Uterus (tissue), 4 donors: ENCODE data around the gene GCLC. TPM values are rescaled to one million over a fixed set of nuclear protein-coding genes. Genes with fewer than 3 reads are reported as not detected.
A peak's percentile ranks its signal among the peaks of the same experiment; 100 is the strongest.

Experiments
- DNase-seq, 2 donors: peaks; one replicate each; pipeline ENCODE4 v3.0.0-alpha.2; 2019 to 2020
- H3K27ac ChIP-seq, 2 donors: fragments of 200-600 bp; sonication (generic); 1 replicate in 1 of 2; 2 replicates in 1 of 2; pipeline ENCODE4 v1.5.1; 2016 to 2018
- H3K27me3 ChIP-seq, 2 donors: fragments of 200-600 bp; sonication (generic); one replicate each; pipeline ENCODE4 v1.5.1; 2018 to 2019; ENCODE audit warnings: control low read depth in 1 of 2
- H3K36me3 ChIP-seq, 2 donors: fragments of 200-600 bp; sonication (generic); one replicate each; pipeline ENCODE4 v1.5.1; 2019; ENCODE audit warnings: control low read depth in 1 of 2
- H3K4me1 ChIP-seq, 2 donors: fragments of 200-600 bp; sonication (generic); one replicate each; pipeline ENCODE4 v1.5.1; 2018 to 2019; ENCODE audit warnings: control low read depth in 1 of 2
- H3K4me3 ChIP-seq, 2 donors: fragments of 200-600 bp; sonication (generic); 1 replicate in 1 of 2; 2 replicates in 1 of 2; pipeline ENCODE4 v1.5.1; 2018 to 2019; ENCODE audit warnings: mild to moderate bottlenecking in 1 of 2
- H3K9me3 ChIP-seq, 2 donors: fragments of 200-600 bp; sonication (generic); one replicate each; pipeline ENCODE4 v1.5.1; 2019; ENCODE audit warnings: control low read depth in 1 of 2
- CTCF ChIP-seq, 4 experiments: fragments of 200-600 bp in 2 of 4; fragments of 450-650 bp in 2 of 4; sonication (generic) in 2 of 4; IDR thresholded peaks; one replicate each; pipeline ENCODE4 v1.5.1; 2016 to 2019; ENCODE audit warnings: antibody characterized with exemption in 4 of 4, mild to moderate bottlenecking in 2 of 4, moderate library complexity in 1 of 4
- POLR2A ChIP-seq, 2 donors: fragments of 450-650 bp; IDR thresholded peaks; one replicate each; pipeline ENCODE4 v1.6.1; 2016; ENCODE audit warnings: antibody characterized with exemption in 2 of 2, mild to moderate bottlenecking in 1 of 2, moderate library complexity in 1 of 2
- intact Hi-C: fragments of 100-400 bp; cut with DNase I; formaldehyde crosslinking; loops from one replicate; pipeline ENCODE4 v1.15.1; 2023; ENCODE audit warnings: low total_unique reads
- total RNA-seq, 4 donors: library from RNA; depleted of rRNA in 3 of 4; stranded (reverse); fragments of >200 nt in 3 of 4; gene quantifications; one replicate each; pipeline versions ENCODE4 v1.1.0 to v1.2.4, GENCODE V29; 2014 to 2023
- donor health status: DM: yes; HTN: yes; CAD: no.

GCLC gene
- total RNA-seq, 4 donors from 2014 or later = 20.0 to 41.0 (median 32.7) TPM

- Histone ChIP-seq H3K27me3 (no peaks in the 10 kb centered on the region), H3K36me3 (no peaks in the 10 kb centered on the region), H3K9me3 (no peaks in the 10 kb centered on the region), H3K27ac (peak overlapping the region; percentile 70 to 74), H3K4me1 (peaks cover 0 to 5% of the 10 kb centered on the region in 2 donors), H3K4me3 (no peak overlapping the region)
- TF ChIP-seq CTCF (IDR thresholded peaks at IDR 0.05) (no peak), POLR2A (IDR thresholded peaks at IDR 0.05) (no peak)
- DNase-seq = peak in 1 of 2 donors; percentile 64
- intact Hi-C loops = no loop called here
These were observed 80.4 kb downstream of the GCLC start for GRCh38 chr6:53464483-53464882.

DNA sequence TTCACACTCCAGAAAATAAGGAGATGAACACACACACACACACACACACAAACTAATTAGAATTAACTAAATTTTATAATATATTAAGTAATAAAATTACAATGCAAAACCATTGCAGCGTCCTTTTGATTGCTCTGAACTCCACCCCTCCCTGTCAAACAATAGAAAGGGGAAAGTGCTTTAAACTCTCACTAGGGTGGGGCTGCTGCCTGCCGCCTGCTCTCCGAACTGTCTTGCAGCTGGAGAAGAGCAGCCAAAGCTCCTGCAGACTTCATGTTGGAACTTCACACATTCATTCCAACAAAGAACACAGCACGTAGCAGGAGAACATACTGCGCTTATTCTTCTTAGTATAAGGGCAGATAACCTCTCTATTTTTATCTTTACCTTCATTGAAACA lies 83.2 kb downstream of the GCLC start:
- H3K27ac ChIP-seq = no peak overlapping the region
- no peaks in the 10 kb centered on the region for H3K36me3 ChIP-seq
- H3K9me3 ChIP-seq = no peaks in the 10 kb centered on the region
- no peaks in the 10 kb centered on the region for H3K27me3 ChIP-seq
- H3K4me3 ChIP-seq = no peak overlapping the region
- H3K4me1 ChIP-seq = peaks cover 0 to 4% of the 10 kb centered on the region in 2 donors
- no peak for DNase-seq
- no peak for TF ChIP-seq POLR2A (IDR thresholded peaks at IDR 0.05)
- TF ChIP-seq CTCF (IDR thresholded peaks at IDR 0.05) = no peak
- intact Hi-C loops = no loop called here

DNA sequence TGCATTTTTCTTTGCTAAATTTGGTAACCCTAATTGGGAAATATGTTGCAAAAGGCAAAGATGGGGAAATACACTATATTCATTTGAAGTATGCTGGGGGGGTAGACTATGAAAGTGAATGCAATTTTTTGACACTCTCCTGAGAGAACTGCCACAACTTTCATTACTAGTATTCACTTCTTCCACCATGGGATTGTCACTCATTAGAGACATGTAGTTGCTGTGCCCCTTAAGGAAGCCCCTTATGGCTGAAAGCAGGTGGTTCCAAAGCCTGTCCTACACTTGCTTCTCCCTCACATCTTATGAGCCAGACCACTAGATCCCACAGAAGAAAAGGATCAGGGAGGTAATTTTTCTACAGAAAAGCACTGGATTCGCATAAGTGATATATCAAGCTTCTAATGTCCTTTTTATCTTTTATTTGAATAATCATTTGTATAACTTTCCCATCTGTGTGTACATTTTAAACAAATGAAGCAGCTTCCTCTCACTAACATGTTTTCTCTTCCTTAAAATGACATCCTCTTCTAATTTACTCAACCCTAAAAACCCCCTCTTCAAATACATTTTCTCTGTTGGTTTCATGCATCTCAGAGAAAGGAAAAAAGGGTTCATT lies 83.8 kb downstream of the GCLC start:
- Histone ChIP-seq H3K4me1 (no peaks in the 10 kb centered on the region), H3K9me3 (no peaks in the 10 kb centered on the region), H3K27ac (no peak overlapping the region), H3K27me3 (no peaks in the 10 kb centered on the region), H3K36me3 (no peaks in the 10 kb centered on the region), H3K4me3 (no peak overlapping the region)
- DNase-seq = no peak
- intact Hi-C loops = no loop called here
- TF ChIP-seq POLR2A (IDR thresholded peaks at IDR 0.05) (no peak), CTCF (IDR thresholded peaks at IDR 0.05) (no peak)

- no peak overlapping the region for H3K4me3 ChIP-seq
These were observed 86.6 kb downstream of the GCLC start for GRCh38 chr6:53458105-53458866.

More at GRCh38 chr6:53458105-53458866, 86.6 kb downstream of the GCLC start:
- intact Hi-C loops = no loop called here
- no peaks in the 10 kb centered on the region for H3K9me3 ChIP-seq
- no peaks in the 10 kb centered on the region for H3K36me3 ChIP-seq
- no peak for DNase-seq
- no peaks in the 10 kb centered on the region for H3K27me3 ChIP-seq
- H3K4me1 ChIP-seq = no peaks in the 10 kb centered on the region
- TF ChIP-seq CTCF (IDR thresholded peaks at IDR 0.05) (no peak), POLR2A (IDR thresholded peaks at IDR 0.05) (no peak)
- H3K27ac ChIP-seq = no peak overlapping the region
